ENCODE data around the gene STAU1. TPM values are rescaled to one million over a fixed set of nuclear protein-coding genes. Genes with fewer than 3 reads are reported as not detected.

Gene STAU1
- 10 to 100 TPM; 18.0 to 43.3 (median 18.2) TPM for polyA plus RNA-seq

GRCh38 chr20:49187851-49188641 is at the start of gene STAU1:
TSS of gene STAU1 (minus strand) at chr20:49188334. CDS start at chr20:49166201, 22,133 bp downstream.
- peaks cover 43 to 55% of the 10 kb centered on the region in 2 donors for H3K4me1 Mint-ChIP-seq
- peak within 1 kb of the TSS; percentile 89 to 96 (median 94) for H3K27ac Mint-ChIP-seq
- H3K36me3 Mint-ChIP-seq: peaks cover 0 to 3% (median 0%) of the 10 kb centered on the region in 3 donors
- peak; percentile 91 to 93 (median 92) for DNase-seq
- peaks cover 13 to 21% (median 21%) of the 10 kb centered on the region in 3 donors for H3K27me3 Mint-ChIP-seq (ENCODE audit: low read depth in 3 of 3)
- no peaks in the 10 kb centered on the region for H3K9me3 Mint-ChIP-seq
- peak within 1 kb of the TSS; percentile 89 to 98 (median 93) for H3K4me3 Mint-ChIP-seq

- H3K27me3 Mint-ChIP-seq (ENCODE audit: low read depth in 3 of 3): peaks cover 0 to 2% (median 1%) of the 10 kb centered on the region in 3 donors
- no peak for DNase-seq
- H3K9me3 Mint-ChIP-seq: no peaks in the 10 kb centered on the region
- H3K4me1 Mint-ChIP-seq: no peaks in the 10 kb centered on the region
- no peak overlapping the region for H3K4me3 Mint-ChIP-seq
- peaks cover 29 to 58% (median 33%) of the 10 kb centered on the region in 3 donors for H3K36me3 Mint-ChIP-seq
- peak overlapping the region in 3 of 6 donors; percentile 42 to 75 (median 62) for H3K27ac Mint-ChIP-seq
Measured at GRCh38 chr20:49237531-49237930, 49.4 kb upstream of the STAU1 start.

- no peak for DNase-seq
- Mint-ChIP-seq H3K9me3 (no peaks in the 10 kb centered on the region), H3K4me1 (no peaks in the 10 kb centered on the region), H3K4me3 (no peak overlapping the region), H3K27me3 (ENCODE audit: low read depth in 3 of 3) (peaks cover 0 to 2% (median 1%) of the 10 kb centered on the region in 3 donors), H3K27ac (peak overlapping the region in 1 of 6 donors; percentile 40), H3K36me3 (peaks cover 30 to 49% (median 32%) of the 10 kb centered on the region in 3 donors)
Measured at GRCh38 chr20:49236301-49236700, 48.2 kb upstream of the STAU1 start.

GRCh38 chr20:49234831-49235230 is 46.7 kb upstream of the STAU1 start:
- Mint-ChIP-seq H3K9me3 (no peaks in the 10 kb centered on the region), H3K36me3 (peaks cover 29 to 49% (median 40%) of the 10 kb centered on the region in 3 donors)

GRCh38 chr20:49233226-49233625 is 45.1 kb upstream of the STAU1 start:
- Mint-ChIP-seq H3K36me3 (peaks cover 23 to 49% (median 40%) of the 10 kb centered on the region in 3 donors), H3K27ac (no peak overlapping the region), H3K4me1 (no peaks in the 10 kb centered on the region), H3K27me3 (ENCODE audit: low read depth in 3 of 3) (peaks cover 0 to 2% (median 1%) of the 10 kb centered on the region in 3 donors), H3K9me3 (no peaks in the 10 kb centered on the region), H3K4me3 (no peak overlapping the region)
- DNase-seq: no peak

More at GRCh38 chr20:49234831-49235230, 46.7 kb upstream of the STAU1 start:
- no peaks in the 10 kb centered on the region for H3K4me1 Mint-ChIP-seq
- H3K27me3 Mint-ChIP-seq (ENCODE audit: low read depth in 3 of 3): peaks cover 0 to 2% (median 1%) of the 10 kb centered on the region in 3 donors
- peak overlapping the region in 2 of 6 donors; percentile 63 for H3K27ac Mint-ChIP-seq
- no peak for DNase-seq
- H3K4me3 Mint-ChIP-seq: no peak overlapping the region

GRCh38 chr20:49231471-49231870 is 43.3 kb upstream of the STAU1 start:
- H3K27ac Mint-ChIP-seq: no peak overlapping the region
- peaks cover 18 to 45% (median 34%) of the 10 kb centered on the region in 3 donors for H3K36me3 Mint-ChIP-seq
- no peak for DNase-seq
- no peaks in the 10 kb centered on the region for H3K9me3 Mint-ChIP-seq
- H3K4me3 Mint-ChIP-seq: no peak overlapping the region
- no peaks in the 10 kb centered on the region for H3K27me3 Mint-ChIP-seq (ENCODE audit: low read depth in 3 of 3)
- no peaks in the 10 kb centered on the region for H3K4me1 Mint-ChIP-seq

- no peaks in the 10 kb centered on the region for H3K4me1 Mint-ChIP-seq
- no peak overlapping the region for H3K4me3 Mint-ChIP-seq
- H3K36me3 Mint-ChIP-seq: peaks cover 24 to 53% (median 40%) of the 10 kb centered on the region in 3 donors
- peaks cover 0 to 2% (median 0%) of the 10 kb centered on the region in 3 donors for H3K27me3 Mint-ChIP-seq (ENCODE audit: low read depth in 3 of 3)
- peak overlapping the region in 2 of 6 donors; percentile 25 to 34 for H3K27ac Mint-ChIP-seq
- DNase-seq: no peak
- H3K9me3 Mint-ChIP-seq: no peaks in the 10 kb centered on the region
Measured at GRCh38 chr20:49230561-49231133, 42.5 kb upstream of the STAU1 start.

- Mint-ChIP-seq H3K9me3 (no peaks in the 10 kb centered on the region), H3K27ac (peak overlapping the region in 2 of 6 donors; percentile 34 to 46), H3K36me3 (peaks cover 26 to 53% (median 38%) of the 10 kb centered on the region in 3 donors), H3K27me3 (ENCODE audit: low read depth in 3 of 3) (peaks cover 0 to 3% (median 0%) of the 10 kb centered on the region in 3 donors), H3K4me3 (no peak overlapping the region), H3K4me1 (no peaks in the 10 kb centered on the region)
- no peak for DNase-seq
Measured at GRCh38 chr20:49230021-49230420, 41.9 kb upstream of the STAU1 start.

GRCh38 chr20:49229381-49229780 is 41.2 kb upstream of the STAU1 start:
- Mint-ChIP-seq H3K4me1 (no peaks in the 10 kb centered on the region), H3K36me3 (peaks cover 25 to 51% (median 36%) of the 10 kb centered on the region in 3 donors), H3K27me3 (ENCODE audit: low read depth in 3 of 3) (peaks cover 0 to 7% (median 0%) of the 10 kb centered on the region in 3 donors), H3K9me3 (no peaks in the 10 kb centered on the region), H3K4me3 (no peak overlapping the region), H3K27ac (peak overlapping the region in 1 of 6 donors; percentile 30)
- DNase-seq: no peak

- Mint-ChIP-seq H3K4me1 (no peaks in the 10 kb centered on the region), H3K4me3 (no peak overlapping the region), H3K27ac (peak overlapping the region in 1 of 6 donors; percentile 11), H3K36me3 (peaks cover 25 to 50% (median 35%) of the 10 kb centered on the region in 3 donors), H3K9me3 (no peaks in the 10 kb centered on the region), H3K27me3 (ENCODE audit: low read depth in 3 of 3) (peaks cover 0 to 9% (median 0%) of the 10 kb centered on the region in 3 donors)
- DNase-seq: no peak
Measured at GRCh38 chr20:49228676-49229075, 40.5 kb upstream of the STAU1 start.

GRCh38 chr20:49225896-49226295 is 37.8 kb upstream of the STAU1 start:
- Mint-ChIP-seq H3K4me3 (no peak overlapping the region), H3K36me3 (peaks cover 28 to 48% (median 30%) of the 10 kb centered on the region in 3 donors), H3K4me1 (peaks cover 4 to 5% of the 10 kb centered on the region in 2 donors), H3K27ac (peak overlapping the region in 3 of 6 donors; percentile 19 to 67 (median 64)), H3K9me3 (no peaks in the 10 kb centered on the region), H3K27me3 (ENCODE audit: low read depth in 3 of 3) (peaks cover 0 to 9% (median 0%) of the 10 kb centered on the region in 3 donors)
- DNase-seq: no peak

- Mint-ChIP-seq H3K9me3 (no peaks in the 10 kb centered on the region), H3K36me3 (peaks cover 14 to 20% (median 15%) of the 10 kb centered on the region in 3 donors), H3K27me3 (ENCODE audit: low read depth in 3 of 3) (peaks cover 9 to 15% (median 12%) of the 10 kb centered on the region in 3 donors), H3K4me1 (peaks cover 30 to 37% of the 10 kb centered on the region in 2 donors), H3K27ac (peak overlapping the region; percentile 99 to 100 (median 100)), H3K4me3 (peak overlapping the region; percentile 96 to 99 (median 97))
- no peak for DNase-seq
Measured at GRCh38 chr20:49219924-49220831, 32.0 kb upstream of the STAU1 start.

Measured in immature natural killer cell (primary cell).